Measurements from ENCODE around the gene NUDT16L1.

Gene NUDT16L1

GRCh38 chr16:4683255-4684057 lies 9.9 kb upstream of the NUDT16L1 start:
- no peak for DNase-seq

GRCh38 chr16:4684058-4684715 lies 9.2 kb upstream of the NUDT16L1 start:
- DNase-seq, result no peak

GRCh38 chr16:4684763-4685162 lies 8.6 kb upstream of the NUDT16L1 start:
- DNase-seq, result no peak

- no peak for DNase-seq
These were observed 8.1 kb upstream of the NUDT16L1 start for GRCh38 chr16:4685292-4685691.

- no peak for DNase-seq
These were observed 7.4 kb upstream of the NUDT16L1 start for GRCh38 chr16:4685776-4686496.

- DNase-seq, result no peak
These were observed 6.7 kb upstream of the NUDT16L1 start for GRCh38 chr16:4686497-4687210.

- DNase-seq, result no peak
These were observed 5.9 kb upstream of the NUDT16L1 start for GRCh38 chr16:4687416-4687815.

GRCh38 chr16:4687946-4688673 lies 5.3 kb upstream of the NUDT16L1 start:
- no peak for DNase-seq

GRCh38 chr16:4688674-4689045 lies 4.7 kb upstream of the NUDT16L1 start:
- DNase-seq, result no peak

- DNase-seq, result no peak
These were observed 4.2 kb upstream of the NUDT16L1 start for GRCh38 chr16:4689091-4689671.

GRCh38 chr16:4689864-4690704 lies 3.3 kb upstream of the NUDT16L1 start:
- no peak for DNase-seq

- no peak for DNase-seq
These were observed 2.3 kb upstream of the NUDT16L1 start for GRCh38 chr16:4690946-4691665.

- DNase-seq, result no peak
These were observed 1.5 kb upstream of the NUDT16L1 start for GRCh38 chr16:4691666-4692412.

- DNase-seq, result no peak
These were observed 684 bp upstream of the NUDT16L1 start for GRCh38 chr16:4692460-4693295.

GRCh38 chr16:4693956-4694641 lies 737 bp downstream of the NUDT16L1 start:
- no peak for DNase-seq

- DNase-seq, result no peak
These were observed 1.5 kb downstream of the NUDT16L1 start for GRCh38 chr16:4694642-4695451.

- no peak for DNase-seq
These were observed 2.3 kb downstream of the NUDT16L1 start for GRCh38 chr16:4695473-4696171.

Measured in SHP77 treated with DMSO at 0.1 percent for 48 hours (cell line).